ENCODE data around the gene ACLY.

- TF ChIP-seq, protein P1, sequence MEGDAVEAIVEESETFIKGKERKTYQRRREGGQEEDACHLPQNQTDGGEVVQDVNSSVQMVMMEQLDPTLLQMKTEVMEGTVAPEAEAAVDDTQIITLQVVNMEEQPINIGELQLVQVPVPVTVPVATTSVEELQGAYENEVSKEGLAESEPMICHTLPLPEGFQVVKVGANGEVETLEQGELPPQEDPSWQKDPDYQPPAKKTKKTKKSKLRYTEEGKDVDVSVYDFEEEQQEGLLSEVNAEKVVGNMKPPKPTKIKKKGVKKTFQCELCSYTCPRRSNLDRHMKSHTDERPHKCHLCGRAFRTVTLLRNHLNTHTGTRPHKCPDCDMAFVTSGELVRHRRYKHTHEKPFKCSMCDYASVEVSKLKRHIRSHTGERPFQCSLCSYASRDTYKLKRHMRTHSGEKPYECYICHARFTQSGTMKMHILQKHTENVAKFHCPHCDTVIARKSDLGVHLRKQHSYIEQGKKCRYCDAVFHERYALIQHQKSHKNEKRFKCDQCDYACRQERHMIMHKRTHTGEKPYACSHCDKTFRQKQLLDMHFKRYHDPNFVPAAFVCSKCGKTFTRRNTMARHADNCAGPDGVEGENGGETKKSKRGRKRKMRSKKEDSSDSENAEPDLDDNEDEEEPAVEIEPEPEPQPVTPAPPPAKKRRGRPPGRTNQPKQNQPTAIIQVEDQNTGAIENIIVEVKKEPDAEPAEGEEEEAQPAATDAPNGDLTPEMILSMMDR (IDR thresholded peaks at IDR 0.05) = no peak
- no peak for TF ChIP-seq POLR2A (IDR thresholded peaks at IDR 0.05)
Measured at GRCh38 chr17:41941168-41941567, 22.4 kb upstream of the ACLY start.
